NK-92 (cell line): ENCODE data around the gene SLC24A2.

ENCODE experiments used
- DNase-seq: peaks from one replicate; lab custom pipeline; 2025; ENCODE audit not compliant: unreplicated experiment; lab: John Stamatoyannopoulos, UW

The SLC24A2 gene

DNA sequence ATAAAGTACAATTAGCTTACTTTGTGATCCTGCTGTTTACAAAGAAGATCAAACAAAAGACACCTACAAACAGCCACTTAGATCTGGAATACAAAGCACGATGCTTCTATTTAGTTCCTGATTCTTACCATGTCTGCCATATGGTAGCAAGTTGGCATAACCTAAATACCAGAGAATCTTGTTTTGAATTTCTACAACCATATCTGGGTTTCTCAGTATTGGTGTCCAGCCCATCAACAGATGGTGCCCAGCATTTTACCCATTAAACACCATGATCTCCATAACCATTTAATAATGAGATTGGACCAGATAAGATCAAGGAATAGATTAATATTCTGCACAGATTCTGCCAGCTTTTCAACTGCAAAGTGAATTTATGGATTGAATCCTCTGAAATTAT, 29.8 kb downstream of the SLC24A2 start:
- DNase-seq: no peak

DNA sequence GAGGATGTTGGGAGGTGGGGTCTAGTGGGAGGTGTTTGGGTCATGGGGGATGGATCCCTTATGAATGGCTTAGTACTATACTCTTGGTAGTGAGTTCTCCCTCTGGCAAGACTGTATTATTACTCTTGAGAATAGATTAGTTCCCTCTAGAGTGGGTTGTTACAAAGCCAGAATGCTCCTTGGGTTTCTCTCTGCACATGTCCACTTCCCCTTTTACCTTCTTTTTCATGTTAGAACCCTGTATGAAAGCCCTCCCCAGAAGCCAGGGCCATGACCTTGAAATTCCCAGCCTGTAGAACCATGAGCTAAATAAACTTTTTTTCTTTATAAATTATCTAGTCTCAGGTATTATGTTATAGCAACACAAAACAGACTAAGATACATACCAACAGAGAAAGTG, 31.1 kb downstream of the SLC24A2 start:
- no peak for DNase-seq

DNA sequence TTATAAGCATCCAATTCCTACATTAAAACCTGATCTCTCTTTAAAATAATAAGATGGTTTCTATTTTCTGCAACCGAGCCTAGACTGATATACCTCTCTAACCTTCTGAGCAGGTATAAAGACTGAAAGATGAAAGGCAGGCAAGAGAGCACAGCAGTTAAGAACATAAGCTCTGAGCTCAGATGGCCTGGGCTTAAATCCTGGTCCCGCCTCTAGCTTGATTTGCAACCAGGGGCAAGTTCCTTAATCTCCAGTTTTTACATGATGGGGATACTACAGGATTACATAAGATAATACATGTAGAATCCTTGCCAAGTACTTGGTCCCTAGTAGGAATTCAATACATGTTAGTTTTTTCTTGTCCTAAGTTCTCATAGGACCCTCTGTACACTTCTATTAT, 33.9 kb downstream of the SLC24A2 start:
- DNase-seq: no peak

DNA sequence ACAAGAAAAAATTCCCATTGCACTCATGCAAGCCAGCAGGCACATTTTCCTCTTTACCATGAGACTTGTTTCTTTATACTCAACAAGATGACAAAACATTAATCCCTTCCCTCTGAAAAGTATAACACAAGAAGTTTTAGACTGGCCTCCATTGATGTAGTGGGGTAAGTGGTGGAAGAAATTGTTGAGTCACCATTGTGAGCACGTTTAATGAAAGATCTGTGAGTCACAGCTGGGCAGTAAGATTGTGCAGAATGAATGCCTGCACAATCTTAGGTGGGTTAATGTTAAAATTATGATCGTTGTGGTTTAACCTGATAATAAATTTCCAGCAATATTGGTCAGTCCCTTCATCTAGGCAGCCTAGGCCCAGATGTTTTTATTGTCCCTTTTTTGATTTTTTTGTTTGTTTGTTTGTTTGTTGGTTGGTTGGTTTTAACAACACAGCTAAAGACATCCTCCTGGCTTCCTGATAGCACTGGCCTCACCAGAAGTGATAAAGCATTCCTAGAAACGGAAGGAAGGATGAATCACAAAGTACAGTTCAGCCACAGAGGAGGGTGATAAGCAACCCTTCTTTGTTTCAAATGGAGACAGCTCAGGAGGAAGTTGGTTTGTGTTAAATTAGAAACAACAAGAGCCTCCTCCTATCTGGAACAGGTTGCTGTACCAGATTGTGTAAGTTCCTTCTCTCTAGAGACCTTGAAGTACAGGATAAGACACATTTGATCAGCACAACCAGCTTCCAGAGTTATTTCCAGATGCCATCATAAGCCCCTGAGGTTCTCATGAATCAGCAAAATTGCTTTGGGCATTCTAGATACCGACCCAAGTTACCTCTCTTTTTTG, 40.3 kb downstream of the SLC24A2 start:
- DNase-seq: no peak

DNA sequence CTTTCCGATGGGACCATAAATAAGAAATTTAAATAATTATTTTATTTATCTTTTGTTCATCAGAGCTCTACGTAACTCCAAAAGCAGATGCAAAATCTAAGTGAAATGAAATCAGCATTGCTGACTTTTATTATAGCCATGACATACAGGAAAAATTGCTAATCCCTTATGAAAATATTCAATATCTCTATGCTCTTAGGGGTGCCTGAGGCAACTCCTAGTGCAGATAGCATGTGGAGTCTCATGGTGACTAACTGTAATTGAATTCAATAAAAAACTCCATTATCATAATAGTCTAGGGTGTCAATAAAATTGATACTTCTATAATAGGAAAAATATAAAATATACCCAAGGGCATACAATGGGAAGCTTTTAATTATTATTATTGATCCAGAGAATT, 42.6 kb downstream of the SLC24A2 start:
- DNase-seq: no peak

DNA sequence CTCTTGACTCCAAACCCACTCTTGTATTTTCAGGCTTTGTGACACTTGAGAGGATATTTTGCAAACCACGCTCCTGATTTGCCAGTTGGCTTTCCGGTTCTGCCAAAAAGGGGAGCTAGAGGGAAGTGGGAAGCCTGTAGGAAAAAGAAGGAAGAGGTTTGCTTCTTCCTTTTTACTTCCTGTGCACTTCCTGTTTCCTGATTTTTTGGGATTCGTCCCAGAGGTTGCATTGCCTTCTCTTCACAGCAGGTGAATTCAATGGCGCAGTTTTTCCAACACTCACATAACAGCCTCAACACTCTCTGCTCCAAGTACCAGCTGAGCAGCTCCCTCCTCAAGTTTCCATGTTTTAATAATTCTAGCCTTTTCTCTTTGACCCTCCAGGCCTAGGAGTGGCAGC, 47.7 kb downstream of the SLC24A2 start:
- DNase-seq: no peak
